Sciatic nerve (tissue), 2 donors: ENCODE data around the gene SYT1. TPM values are rescaled to one million over a fixed set of nuclear protein-coding genes. Genes with fewer than 3 reads are reported as not detected.

Source experiments
- ATAC-seq: fragments of 200-7000 bp; cut with Tn5 transposase; one replicate; pipeline ENCODE4 v1.9.1; 2020; ENCODE audit warnings: mild to moderate bottlenecking, moderate library complexity
- DNase-seq: peaks from one replicate; pipeline ENCODE4 v3.0.0-alpha.2; 2020; ENCODE audit warnings: low spot score
- intact Hi-C: fragments of 100-400 bp; cut with DNase I; formaldehyde crosslinking; loops from one replicate; pipeline ENCODE4 v1.14.2; 2022
- total RNA-seq: library from RNA; stranded (reverse); fragmentation: NEBNext Ultra II Directional; extraction: Animal tissue kit (Norgen Biotek cat#: 25700); gene quantifications from one replicate; pipeline ENCODE4 v1.2.1, GENCODE V29; 2021
- donor health status: DM: no; HTN: no; CAD: no.
- donor health status: DM: no; HTN: no; CAD: no.

The SYT1 gene
- total RNA-seq, 1 donor from 2014 or later = 9.0 TPM

DNA sequence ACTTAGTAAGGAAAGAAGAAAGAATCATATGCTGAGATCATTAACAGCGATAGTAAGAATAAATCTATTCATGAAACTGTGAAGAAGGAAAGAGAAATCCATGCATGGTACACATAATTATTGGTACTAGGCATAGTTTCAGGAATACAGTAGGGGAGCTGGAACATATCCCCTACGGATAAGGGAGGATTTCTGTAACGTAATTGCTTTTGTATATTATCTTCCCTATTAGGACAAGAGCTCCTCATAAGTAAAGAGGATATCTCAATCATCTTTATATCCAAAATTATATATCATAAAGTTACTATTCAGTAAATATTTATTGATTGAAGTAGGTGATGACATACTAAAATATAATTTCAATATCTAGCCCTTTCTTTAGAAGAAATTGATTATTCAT lies 22.9 kb downstream of the SYT1 start:
- no peak for DNase-seq
- ATAC-seq = no peak
- intact Hi-C loops = no loop called here

DNA sequence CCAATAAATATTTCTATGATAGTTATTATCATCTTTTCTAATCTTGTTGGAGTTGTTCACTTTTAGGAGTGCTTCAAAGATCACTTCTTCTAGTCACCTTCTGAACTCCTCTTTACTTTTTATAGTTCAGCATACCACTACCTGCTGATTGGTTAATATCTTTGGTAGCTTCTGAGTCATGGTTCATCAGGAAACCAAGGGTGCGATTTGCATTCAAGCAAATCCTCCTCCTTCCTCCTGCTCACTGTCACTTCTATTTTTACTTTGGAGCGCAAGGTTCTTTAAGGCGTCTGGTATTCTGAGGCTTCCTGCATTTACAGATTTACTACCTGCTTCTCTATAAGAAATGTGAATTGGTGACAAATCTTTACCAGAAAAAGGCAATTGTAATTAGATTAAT lies 24.0 kb downstream of the SYT1 start:
- no peak for DNase-seq
- no peak for ATAC-seq
- intact Hi-C loops = no loop called here

DNA sequence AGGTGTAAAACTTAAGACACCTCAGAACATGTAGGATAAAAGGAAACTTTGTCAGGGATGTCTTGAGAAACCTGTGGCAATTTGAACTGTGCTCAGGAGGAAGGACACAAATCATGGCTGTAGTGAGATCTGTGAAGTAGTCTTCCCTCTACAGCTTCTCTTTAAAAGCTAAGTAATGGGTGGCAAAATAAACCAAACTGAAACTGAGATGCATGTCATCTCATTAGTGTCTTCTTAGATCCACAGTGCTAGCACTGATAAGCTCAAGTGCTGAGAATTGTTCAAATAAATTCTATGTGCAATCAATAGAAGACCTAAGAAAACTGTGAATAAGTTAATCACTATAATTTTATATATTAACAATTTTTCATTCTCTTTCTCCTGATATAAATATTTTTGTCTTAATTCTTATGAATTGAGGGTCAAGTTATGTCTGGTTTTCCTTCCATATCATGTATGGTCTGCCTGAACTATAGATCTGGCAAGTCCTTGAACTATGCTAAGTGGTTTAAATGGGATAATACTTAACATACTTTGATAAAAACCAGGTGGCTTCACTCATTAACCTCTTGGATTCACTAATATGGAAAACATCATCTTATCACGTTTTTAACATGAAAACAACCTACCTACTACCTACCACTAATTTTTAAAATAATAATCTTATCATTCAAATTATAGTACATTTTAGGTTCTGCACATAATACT lies 27.2 kb downstream of the SYT1 start:
- no peak for DNase-seq
- no peak for ATAC-seq
- intact Hi-C loops = no loop called here

DNA sequence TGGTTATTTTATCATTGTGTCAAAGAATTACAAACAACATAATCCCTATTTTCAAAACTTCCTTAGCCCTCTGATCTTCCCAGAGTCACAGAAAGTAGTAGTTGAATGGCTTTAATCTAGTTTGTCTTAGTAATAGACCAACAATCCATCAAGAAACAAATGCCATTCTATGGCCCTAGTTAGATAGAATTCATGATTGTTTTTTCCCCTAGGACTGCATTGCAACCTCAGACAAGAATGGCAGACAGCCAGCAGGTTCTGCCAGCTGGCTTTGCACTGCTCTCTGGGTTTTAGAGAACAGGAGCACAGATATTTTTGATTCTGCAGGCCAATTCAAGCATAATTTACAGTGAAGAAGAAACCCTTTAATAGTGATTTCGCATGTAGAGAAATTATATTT lies 33.8 kb downstream of the SYT1 start:
- peak; percentile 60 for DNase-seq
- peak; percentile 41 for ATAC-seq
- intact Hi-C loops = no loop called here

DNA sequence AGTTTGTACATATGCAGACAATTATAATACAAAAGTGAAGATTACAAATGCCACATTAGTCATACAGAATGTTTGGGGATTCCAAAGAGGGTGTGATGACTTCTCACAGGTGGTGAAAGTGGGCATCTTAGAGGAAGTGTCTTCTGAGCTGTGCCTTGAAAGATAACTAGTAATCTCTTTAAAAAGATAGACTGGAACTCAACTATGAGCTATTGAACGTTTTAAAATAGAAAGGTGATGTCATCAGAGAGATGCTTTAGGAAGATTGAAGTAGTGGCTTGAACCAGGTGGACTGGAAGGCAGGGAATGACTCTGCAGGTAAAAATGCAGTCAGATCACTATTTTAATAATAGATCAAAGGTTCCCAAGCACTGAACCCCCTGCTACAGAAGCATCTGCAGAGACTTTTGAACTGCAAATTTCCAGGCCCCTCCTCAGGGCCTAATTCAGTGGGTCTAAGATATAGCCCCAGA lies 50.3 kb downstream of the SYT1 start:
- intact Hi-C loops = no loop called here
- DNase-seq = no peak
- no peak for ATAC-seq

DNA sequence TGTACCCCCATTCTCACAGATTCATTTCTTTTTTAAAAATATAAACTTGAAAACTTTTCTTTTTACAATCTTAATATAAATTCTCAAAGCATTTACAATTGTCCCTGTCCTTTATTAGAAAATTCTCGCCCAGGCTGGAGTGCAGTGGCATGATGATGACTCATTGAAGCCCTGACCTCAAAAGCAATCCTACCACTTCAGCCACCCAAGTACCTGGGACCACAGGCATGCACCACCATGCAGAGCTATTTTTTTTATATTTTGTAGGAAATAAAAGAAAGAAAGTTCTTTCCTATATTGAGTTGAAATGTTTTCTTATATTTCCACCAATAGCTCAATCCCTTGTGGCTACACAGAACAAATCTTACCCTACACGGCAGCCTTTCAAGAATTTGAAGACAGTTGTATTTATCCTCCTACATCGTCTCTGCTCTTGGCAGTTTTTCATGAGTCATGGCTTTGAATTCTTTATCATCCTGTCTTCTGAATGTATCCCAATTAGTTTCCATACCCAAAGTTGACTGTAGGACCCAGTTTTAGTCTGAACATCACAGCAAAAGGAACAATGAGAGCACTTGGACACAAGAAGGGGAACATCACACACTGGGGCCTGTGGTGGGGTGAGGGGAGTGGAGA lies 52.4 kb downstream of the SYT1 start:
- intact Hi-C loops = no loop called here
- no peak for ATAC-seq

DNA sequence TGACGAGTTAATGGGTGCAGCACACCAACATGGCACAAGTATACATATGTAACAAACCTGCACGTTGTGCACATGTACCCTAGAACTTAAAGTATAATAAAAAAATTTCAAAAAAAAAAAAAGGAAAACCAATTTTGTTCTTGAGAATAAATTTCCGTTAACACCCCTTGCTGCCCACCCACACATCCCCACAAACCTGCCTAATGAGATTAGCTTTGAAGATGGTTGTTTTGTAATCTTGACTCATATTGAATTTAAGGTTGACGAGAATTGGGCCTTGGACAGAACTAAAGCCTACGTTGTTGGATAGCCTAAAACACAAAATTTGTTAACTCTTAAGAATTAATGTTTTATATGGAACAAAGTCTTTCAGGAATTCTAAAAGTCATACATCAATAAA lies 52.9 kb downstream of the SYT1 start:
- DNase-seq (no peak), ATAC-seq (no peak)
- intact Hi-C loops = no loop called here

More for the DNA sequence above, 52.4 kb downstream of the SYT1 start:
- DNase-seq = no peak

DNA sequence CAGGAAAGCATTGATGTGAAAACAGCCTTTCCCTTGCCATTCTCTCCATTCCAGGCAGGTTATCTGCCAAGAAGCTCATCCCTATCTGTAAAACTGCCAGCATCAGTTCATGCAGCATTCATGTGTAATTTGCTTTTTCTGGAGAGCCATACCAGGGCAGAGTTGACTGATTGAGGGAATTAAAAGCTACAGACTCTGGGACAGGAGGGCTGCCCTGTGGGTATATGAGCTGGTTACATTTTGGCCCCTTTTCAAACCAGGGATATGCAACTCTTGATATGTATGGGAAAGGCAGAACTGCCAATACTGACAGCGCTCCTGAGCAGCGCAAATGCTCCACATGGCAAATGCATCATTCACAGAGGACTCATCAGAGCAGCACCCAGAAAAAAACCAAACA lies 53.7 kb downstream of the SYT1 start:
- ATAC-seq = no peak
- DNase-seq = no peak
- intact Hi-C loops = no loop called here

DNA sequence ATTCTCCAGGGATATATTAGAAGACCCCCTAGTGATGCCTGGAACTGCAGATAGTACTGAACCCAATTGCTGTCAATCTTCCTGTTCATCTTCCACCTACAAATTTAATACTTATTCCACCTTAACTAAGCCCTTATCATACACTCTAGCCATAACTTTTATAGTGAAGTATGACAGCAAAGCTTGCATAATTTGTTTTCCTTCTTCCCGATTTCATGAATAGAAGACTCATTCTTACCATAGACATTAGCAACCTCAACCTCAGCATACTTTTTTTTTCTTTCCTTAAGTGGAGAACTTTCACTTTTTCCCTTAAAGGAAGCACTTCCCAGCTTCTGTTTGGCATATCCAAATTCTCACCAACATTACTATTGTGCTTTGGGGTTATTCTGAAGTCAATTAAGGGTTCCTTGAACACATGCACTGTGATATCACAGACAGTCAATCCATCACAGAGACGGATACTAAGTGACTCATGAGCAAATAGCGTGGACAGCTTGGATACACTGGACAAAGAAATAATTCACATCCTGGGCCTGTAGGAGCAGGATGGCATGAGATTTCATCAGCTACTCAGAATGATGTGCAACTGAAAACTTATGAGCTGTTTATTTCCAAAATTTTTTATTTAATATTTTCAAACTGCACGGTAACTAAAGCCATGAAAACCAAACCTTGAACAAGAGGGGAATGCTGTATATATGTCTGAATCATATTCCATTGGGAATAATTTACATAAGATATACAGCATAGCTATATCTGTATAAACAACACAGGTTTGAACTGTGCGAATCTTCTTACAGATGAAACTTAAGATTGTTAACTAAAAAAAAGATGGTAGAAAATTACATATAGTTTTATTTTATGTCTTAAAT lies 63.9 kb downstream of the SYT1 start:
- intact Hi-C loops = no loop called here
- ATAC-seq (no peak), DNase-seq (no peak)

DNA sequence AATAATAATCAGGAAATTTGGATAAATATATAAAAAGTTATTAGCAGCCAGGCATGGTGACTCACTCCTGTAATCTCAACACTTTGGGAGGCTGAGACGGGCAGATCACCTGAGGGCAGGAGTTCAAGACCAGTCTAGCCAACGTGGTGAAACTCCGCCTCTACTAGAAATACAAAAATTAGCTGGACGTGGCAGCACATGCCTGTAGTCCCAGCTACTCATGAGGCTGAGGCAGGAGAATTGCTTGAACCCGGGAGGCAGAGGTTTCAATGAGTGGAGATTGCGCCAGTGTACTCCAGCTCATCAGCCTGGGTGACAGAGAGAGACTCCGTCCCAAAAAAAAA lies 64.5 kb downstream of the SYT1 start:
- intact Hi-C loops = no loop called here
- no peak for DNase-seq
- ATAC-seq = no peak

DNA sequence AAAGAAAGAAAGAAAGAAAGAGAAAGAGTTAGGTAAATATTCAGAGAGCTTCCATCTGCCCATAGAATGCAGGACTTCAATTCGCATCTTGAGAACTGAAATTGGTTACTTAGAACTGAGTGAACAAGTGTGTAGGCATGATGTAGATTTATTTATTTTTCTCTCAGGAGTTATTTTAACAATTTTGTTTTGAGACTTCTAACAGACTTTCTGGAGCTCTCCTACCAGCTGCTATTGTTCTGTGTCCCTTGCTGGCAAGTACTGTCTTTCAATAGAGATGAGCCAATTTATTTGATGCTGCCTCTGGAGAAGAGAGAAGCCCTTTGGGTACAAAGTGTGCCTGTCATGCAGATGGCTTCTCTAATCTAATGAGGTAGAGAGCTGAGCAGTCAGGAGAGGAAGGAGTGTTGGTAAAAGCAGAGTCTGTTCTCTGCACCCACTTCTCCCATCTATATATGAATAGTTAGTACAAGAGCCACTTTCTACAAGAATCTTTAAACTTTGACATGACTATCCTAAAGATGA lies 67.0 kb downstream of the SYT1 start:
- ATAC-seq (no peak), DNase-seq (no peak)
- intact Hi-C loops = no loop called here

DNA sequence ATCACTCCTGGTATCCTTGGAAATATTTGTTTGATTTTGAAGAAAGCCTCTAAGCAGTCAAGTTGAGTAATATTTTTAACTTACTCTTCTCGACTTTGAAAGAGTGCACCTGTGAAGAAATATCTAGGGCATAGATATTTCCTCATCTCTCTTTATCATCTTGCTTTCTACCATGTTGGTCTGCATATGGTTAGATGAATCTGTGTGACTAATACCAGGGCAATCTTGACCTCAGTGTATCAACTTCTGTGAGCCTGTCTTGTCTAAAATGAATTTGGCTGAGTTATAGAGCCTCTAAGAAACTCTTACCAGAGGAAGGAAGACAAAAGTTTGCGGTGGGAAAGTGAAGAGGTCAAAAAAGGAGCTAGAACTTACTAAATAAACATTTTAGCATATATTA lies 68.4 kb downstream of the SYT1 start:
- no peak for ATAC-seq
- no peak for DNase-seq
- intact Hi-C loops = no loop called here

DNA sequence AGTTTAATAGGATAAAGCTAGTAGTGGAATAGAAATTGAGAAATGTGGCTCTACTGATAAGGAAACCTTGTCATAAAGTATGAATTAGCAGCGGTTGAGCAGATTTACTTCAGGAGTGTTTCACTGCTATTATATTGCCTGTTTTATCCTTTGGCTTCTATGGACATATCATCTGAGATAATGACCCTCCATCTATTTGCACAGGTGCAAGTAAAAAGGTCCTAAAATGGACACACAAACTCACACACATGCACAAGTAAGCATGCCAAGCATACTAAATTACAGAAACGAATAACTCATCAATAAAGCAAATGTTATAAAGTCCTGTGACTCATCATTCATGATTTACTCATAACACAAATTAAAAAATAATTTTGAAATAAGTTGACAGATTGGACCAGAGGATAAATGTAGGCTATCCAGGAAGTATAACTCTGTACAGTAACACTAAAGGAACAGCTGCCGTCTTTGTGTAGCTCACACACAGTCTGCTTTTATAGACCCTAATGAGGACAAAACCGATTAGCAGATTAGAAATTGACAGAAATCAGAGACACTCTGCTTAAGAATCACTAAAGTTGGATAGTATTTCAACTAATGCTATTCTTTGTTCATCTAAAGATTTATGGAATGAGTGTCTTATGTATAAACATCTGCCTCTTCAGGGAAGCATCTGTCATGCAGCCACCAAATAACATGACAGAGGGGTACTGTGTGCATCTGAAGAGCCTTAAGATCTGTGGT lies 73.9 kb downstream of the SYT1 start:
- DNase-seq (no peak), ATAC-seq (no peak)
- intact Hi-C loops = no loop called here

DNA sequence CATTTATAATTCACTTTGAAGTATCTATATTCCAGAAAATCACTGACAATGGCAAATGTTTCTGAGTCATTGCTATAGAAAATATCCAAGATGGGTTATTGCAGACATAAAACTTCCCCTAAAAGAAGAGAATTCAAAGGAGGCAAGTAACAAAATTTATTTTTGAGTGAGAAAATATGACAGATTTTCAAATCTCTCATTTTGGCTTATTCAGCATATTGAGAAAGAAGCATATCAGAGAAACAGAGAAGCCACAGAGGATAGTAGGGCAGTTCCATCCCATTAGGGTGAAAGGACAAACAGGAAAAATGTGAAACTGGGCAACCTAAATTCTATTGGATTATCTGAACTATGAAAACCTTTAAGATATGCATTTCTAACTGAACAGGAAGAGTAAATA lies 85.0 kb downstream of the SYT1 start:
- DNase-seq (no peak), ATAC-seq (no peak)

DNA sequence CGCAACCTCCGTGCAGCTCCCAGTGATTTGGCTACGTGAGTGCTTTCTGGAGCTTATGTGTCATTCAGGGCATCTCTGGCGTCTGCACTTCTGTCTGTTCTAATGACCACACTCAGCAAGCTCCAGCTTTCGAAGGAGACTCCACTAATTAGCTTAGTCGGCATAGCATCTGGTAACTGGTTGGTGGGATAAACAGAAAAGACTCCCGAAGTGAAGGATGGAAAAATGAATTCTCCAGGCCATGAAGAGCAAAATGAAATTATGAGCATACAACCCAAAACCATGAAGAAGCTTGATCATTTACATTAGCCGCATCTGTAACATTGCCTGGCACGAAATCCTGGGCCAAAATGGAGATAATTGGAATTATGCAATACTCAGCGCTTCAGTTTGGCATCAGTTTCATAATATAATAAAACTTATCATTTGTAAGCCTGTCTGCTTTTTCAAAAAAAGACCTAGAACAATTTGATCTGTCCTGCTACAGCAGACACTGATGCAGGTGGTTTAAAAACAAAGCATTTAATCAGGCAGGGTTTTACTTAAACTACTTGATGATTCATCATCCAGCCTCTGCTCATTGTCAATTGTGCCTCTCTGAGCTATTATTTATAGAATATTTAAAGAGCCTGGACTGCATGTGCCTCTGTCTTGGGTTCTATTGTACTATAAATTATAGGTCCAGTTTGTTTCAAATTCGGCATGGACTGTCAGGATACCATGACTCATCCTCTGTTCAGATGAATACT lies 87.4 kb downstream of the SYT1 start:
- DNase-seq (no peak), ATAC-seq (no peak)
- intact Hi-C loops = no loop called here

More for the DNA sequence above, 85.0 kb downstream of the SYT1 start:
- intact Hi-C loops = no loop called here

DNA sequence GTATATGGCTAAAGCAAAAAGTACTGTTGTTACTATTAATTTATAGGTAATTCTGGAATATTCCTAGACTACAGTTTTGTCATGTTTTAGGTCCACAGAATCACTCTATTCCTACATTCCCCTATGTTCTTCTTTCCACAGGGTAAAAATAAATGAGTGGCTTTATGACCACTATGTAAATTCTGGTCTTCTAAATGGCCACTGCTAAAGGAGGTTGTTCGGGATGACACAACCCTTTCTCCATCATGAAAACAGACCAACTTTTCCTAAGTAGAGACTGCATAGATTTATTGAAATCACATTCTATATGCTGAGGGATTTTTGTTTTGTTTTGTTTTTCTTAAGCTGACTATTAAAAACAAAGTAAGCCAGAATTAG lies 88.0 kb downstream of the SYT1 start:
- ATAC-seq = no peak
- DNase-seq = no peak
- intact Hi-C loops = no loop called here

DNA sequence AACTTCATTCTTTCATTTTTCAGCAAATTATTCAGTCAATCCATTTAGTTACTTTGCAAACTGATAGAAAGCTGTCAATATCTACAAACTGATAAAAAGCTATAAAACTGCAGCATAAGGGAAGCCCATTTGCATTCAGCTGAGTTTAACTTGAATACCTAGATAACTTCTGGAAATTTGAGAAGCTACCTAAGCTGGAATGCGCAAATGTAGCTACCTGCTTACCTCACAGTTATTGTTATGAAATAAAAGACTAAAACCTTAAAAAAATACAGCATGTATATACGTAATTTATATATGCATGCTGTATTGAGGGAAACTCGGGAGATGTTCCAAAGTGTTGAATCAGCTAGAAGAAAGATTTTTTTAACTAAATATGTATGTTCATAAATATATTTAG lies 94.4 kb downstream of the SYT1 start:
- no peak for DNase-seq
- ATAC-seq = no peak
- intact Hi-C loops = no loop called here

DNA sequence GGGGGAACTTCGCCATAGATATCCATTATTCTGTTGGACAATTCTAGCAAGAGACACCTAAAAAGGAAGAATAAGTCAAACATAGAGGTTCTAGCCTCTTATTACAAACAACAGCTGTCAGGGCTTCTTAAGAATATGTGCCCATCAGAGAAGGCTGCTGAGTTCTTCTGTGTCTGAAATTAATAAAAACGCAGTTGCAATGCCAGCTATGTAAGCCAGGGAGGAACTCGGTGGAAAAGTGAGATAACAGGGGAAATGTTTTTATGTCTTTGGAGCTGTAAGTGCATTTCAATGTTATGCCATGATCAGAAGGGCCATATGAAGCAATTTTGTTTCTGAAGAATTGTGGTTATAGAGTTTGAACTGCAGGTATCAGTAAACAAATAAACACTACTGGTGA lies 95.0 kb downstream of the SYT1 start:
- intact Hi-C loops = no loop called here
- no peak for ATAC-seq
- DNase-seq = no peak

DNA sequence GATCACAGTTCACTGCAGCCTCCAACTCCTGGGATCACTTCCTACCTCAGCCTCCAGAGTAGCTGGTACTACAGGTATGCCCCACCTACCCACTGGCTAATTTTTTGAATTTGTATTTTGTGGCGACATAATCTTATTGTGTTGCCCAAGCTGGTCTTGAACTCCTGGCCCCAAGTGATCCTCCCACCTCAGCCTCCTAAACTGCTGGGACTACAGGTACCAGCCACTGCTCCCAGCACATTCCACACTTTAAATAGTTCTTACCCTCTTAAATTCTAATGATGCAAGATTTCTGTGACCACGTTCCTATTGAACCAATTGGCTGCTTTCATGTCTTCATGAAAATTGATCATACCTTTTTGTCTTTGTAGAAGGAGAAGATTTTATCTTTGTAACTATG lies 96.6 kb downstream of the SYT1 start:
- DNase-seq (no peak), ATAC-seq (no peak)
- intact Hi-C loops = no loop called here
